Measurements from ENCODE around the gene SMYD3.
"Not testable (repeated sequence)": the region's sequence is repeated elsewhere in the genome, so short reads cannot be mapped to it uniquely, and the experiment has no call there.

Gene SMYD3

GRCh38 chr1:245730801-245731200, 776.3 kb downstream of the SMYD3 start:
- ChIA-PET POLR2A (no interaction called here), CTCF (no interaction called here)
- Histone ChIP-seq H3K36me3 (ENCODE audit: control insufficient read depth in 2 of 2, insufficient read depth in 1 of 2, low read length in 2 of 2) (no peaks in the 10 kb centered on the region), H3K4me1 (ENCODE audit: control insufficient read depth, insufficient read depth, low read length) (no peaks in the 10 kb centered on the region), H3K27ac (ENCODE audit: extremely low read depth, low read depth, low read length) (no peak overlapping the region), H3K9me3 (ENCODE audit: control insufficient read depth, insufficient read depth, low read depth, low read length) (no peaks in the 10 kb centered on the region), H3K4me3 (ENCODE audit: low read depth, low read length) (no peak overlapping the region)
- TF ChIP-seq ZNF10 (tag by site-specific recombination; IDR thresholded peaks at IDR 0.05) (no peak), KLF8 (tag by site-specific recombination; IDR thresholded peaks at IDR 0.05) (no peak), RBAK (tag by site-specific recombination; IDR thresholded peaks at IDR 0.05) (no peak), ZNF292 (tag by site-specific recombination; IDR thresholded peaks at IDR 0.05; ENCODE audit: borderline replicate concordance, low read depth) (no peak), ZNF350 (tag by site-specific recombination; IDR thresholded peaks at IDR 0.05) (no peak), ZNF2 (tag by site-specific recombination; IDR thresholded peaks at IDR 0.05) (no peak), ZNF175 (tag by site-specific recombination; IDR thresholded peaks at IDR 0.05) (no peak), ZNF548 (tag by site-specific recombination; IDR thresholded peaks at IDR 0.05) (no peak), ZFP3 (tag by site-specific recombination; IDR thresholded peaks at IDR 0.05; ENCODE audit: low read depth) (no peak), ZNF677 (tag by site-specific recombination; IDR thresholded peaks at IDR 0.05) (no peak), ZNF239 (tag by site-specific recombination; IDR thresholded peaks at IDR 0.05) (no peak), ZNF274 (IDR thresholded peaks at IDR 0.05; ENCODE audit: low read length) (no peak), ZNF274 (tag by site-specific recombination; IDR thresholded peaks at IDR 0.05; ENCODE audit: borderline replicate concordance) (no peak)
- TF ChIP-seq, protein P1, sequence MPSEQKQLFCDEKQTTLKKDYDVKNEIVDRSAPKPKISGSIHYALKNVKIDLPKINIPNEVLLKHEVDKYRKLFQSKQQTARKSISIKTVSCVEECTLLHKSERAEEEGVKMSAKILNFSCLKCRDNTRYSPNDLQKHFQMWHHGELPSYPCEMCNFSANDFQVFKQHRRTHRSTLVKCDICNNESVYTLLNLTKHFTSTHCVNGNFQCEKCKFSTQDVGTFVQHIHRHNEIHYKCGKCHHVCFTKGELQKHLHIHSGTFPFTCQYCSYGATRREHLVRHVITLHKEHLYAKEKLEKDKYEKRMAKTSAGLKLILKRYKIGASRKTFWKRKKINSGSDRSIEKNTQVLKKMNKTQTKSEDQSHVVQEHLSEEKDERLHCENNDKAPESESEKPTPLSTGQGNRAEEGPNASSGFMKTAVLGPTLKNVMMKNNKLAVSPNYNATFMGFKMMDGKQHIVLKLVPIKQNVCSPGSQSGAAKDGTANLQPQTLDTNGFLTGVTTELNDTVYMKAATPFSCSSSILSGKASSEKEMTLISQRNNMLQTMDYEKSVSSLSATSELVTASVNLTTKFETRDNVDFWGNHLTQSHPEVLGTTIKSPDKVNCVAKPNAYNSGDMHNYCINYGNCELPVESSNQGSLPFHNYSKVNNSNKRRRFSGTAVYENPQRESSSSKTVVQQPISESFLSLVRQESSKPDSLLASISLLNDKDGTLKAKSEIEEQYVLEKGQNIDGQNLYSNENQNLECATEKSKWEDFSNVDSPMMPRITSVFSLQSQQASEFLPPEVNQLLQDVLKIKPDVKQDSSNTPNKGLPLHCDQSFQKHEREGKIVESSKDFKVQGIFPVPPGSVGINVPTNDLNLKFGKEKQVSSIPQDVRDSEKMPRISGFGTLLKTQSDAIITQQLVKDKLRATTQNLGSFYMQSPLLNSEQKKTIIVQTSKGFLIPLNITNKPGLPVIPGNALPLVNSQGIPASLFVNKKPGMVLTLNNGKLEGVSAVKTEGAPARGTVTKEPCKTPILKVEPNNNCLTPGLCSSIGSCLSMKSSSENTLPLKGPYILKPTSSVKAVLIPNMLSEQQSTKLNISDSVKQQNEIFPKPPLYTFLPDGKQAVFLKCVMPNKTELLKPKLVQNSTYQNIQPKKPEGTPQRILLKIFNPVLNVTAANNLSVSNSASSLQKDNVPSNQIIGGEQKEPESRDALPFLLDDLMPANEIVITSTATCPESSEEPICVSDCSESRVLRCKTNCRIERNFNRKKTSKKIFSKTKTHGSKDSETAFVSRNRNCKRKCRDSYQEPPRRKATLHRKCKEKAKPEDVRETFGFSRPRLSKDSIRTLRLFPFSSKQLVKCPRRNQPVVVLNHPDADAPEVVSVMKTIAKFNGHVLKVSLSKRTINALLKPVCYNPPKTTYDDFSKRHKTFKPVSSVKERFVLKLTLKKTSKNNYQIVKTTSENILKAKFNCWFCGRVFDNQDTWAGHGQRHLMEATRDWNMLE (tag by site-specific recombination; conservative IDR thresholded peaks at IDR 0.05; ENCODE audit: low read depth) = no peak
- TF ChIP-seq, protein P2, sequence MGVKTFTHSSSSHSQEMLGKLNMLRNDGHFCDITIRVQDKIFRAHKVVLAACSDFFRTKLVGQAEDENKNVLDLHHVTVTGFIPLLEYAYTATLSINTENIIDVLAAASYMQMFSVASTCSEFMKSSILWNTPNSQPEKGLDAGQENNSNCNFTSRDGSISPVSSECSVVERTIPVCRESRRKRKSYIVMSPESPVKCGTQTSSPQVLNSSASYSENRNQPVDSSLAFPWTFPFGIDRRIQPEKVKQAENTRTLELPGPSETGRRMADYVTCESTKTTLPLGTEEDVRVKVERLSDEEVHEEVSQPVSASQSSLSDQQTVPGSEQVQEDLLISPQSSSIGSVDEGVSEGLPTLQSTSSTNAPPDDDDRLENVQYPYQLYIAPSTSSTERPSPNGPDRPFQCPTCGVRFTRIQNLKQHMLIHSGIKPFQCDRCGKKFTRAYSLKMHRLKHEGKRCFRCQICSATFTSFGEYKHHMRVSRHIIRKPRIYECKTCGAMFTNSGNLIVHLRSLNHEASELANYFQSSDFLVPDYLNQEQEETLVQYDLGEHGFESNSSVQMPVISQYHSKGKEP (tag by site-specific recombination; IDR thresholded peaks at IDR 0.05) = no peak

- POLR2A ChIA-PET; H3K27ac ChIP-seq (ENCODE audit: extremely low read depth, low read depth, low read length); H3K36me3 ChIP-seq (ENCODE audit: control insufficient read depth in 2 of 2, insufficient read depth in 1 of 2, low read length in 2 of 2); H3K9me3 ChIP-seq (ENCODE audit: control insufficient read depth, insufficient read depth, low read depth, low read length); CTCF ChIA-PET; H3K4me3 ChIP-seq (ENCODE audit: low read depth, low read length); H3K4me1 ChIP-seq (ENCODE audit: control insufficient read depth, insufficient read depth, low read length): not testable (repeated sequence)
Observed at GRCh38 chr1:245728035-245728434, 779.0 kb downstream of the SMYD3 start.

GRCh38 chr1:245721488-245721887, 785.6 kb downstream of the SMYD3 start:
- H3K36me3 ChIP-seq (ENCODE audit: control insufficient read depth in 2 of 2, insufficient read depth in 1 of 2, low read length in 2 of 2) = no peaks in the 10 kb centered on the region
- H3K27ac ChIP-seq (ENCODE audit: extremely low read depth, low read depth, low read length) = no peak overlapping the region
- no peaks in the 10 kb centered on the region for H3K9me3 ChIP-seq (ENCODE audit: control insufficient read depth, insufficient read depth, low read depth, low read length)
- no peak overlapping the region for H3K4me3 ChIP-seq (ENCODE audit: low read depth, low read length)
- TF ChIP-seq, protein P3, sequence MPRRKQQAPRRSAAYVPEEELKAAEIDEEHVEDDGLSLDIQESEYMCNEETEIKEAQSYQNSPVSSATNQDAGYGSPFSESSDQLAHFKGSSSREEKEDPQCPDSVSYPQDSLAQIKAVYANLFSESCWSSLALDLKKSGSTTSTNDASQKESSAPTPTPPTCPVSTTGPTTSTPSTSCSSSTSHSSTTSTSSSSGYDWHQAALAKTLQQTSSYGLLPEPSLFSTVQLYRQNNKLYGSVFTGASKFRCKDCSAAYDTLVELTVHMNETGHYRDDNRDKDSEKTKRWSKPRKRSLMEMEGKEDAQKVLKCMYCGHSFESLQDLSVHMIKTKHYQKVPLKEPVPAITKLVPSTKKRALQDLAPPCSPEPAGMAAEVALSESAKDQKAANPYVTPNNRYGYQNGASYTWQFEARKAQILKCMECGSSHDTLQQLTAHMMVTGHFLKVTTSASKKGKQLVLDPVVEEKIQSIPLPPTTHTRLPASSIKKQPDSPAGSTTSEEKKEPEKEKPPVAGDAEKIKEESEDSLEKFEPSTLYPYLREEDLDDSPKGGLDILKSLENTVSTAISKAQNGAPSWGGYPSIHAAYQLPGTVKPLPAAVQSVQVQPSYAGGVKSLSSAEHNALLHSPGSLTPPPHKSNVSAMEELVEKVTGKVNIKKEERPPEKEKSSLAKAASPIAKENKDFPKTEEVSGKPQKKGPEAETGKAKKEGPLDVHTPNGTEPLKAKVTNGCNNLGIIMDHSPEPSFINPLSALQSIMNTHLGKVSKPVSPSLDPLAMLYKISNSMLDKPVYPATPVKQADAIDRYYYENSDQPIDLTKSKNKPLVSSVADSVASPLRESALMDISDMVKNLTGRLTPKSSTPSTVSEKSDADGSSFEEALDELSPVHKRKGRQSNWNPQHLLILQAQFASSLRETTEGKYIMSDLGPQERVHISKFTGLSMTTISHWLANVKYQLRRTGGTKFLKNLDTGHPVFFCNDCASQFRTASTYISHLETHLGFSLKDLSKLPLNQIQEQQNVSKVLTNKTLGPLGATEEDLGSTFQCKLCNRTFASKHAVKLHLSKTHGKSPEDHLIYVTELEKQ (tag by site-specific recombination; IDR thresholded peaks at IDR 0.05; ENCODE audit: borderline replicate concordance) = no peak
- no peak for TF ChIP-seq SP2 (tag by site-specific recombination; IDR thresholded peaks at IDR 0.05)
- ChIA-PET CTCF (no interaction called here), POLR2A (no interaction called here)
- no peaks in the 10 kb centered on the region for H3K4me1 ChIP-seq (ENCODE audit: control insufficient read depth, insufficient read depth, low read length)
